Measurements from ENCODE around the gene AP2M1. TPM values are rescaled to one million over a fixed set of nuclear protein-coding genes. Genes with fewer than 3 reads are reported as not detected.

Gene AP2M1
- total RNA-seq, 1 donor, result 427 TPM

DNA sequence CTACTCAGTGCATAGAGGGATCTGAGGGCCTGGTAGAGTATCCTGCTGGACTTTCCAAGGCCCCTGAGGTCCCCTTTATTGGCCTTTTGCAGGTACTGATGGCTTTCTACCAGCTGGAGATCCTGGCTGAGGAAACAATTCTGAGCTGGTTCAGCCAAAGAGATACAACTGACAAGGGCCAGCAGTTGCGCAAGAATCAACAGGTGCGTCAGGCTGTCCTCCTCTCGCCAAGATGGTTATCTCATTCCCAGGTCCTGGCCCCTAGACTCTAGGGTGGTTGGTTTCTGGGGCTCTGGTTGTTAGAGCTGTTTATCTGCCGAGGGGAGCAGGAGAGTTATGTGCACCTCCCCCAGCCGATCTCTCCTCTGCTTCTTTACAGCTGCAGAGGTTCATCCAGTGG, 30.1 kb upstream of the AP2M1 start:
- Histone ChIP-seq H3K79me2 (ENCODE audit: insufficient read depth, low read length) (peaks cover 14% of the 10 kb centered on the region), H3K4me2 (ENCODE audit: insufficient read depth, low read length) (no peak overlapping the region), H3K27ac (ENCODE audit: low read depth, low read length) (no peak overlapping the region), H3K9me3 (ENCODE audit: low read depth, low read length) (no peaks in the 10 kb centered on the region), H3K4me1 (ENCODE audit: insufficient read depth, low read length) (no peaks in the 10 kb centered on the region), H4K20me1 (ENCODE audit: insufficient read depth, low read length) (peaks cover 3% of the 10 kb centered on the region), H3K4me3 (ENCODE audit: insufficient read depth, low read length) (no peak overlapping the region), H2AFZ (ENCODE audit: low read length) (no peak overlapping the region), H3K27me3 (ENCODE audit: insufficient read depth, low read length) (no peaks in the 10 kb centered on the region), H3K36me3 (ENCODE audit: insufficient read depth, low read length) (peaks cover 62% of the 10 kb centered on the region)
- no peak for DNase-seq (ENCODE audit: insufficient read length, low spot score, missing footprints)
- TF ChIP-seq, protein P1, sequence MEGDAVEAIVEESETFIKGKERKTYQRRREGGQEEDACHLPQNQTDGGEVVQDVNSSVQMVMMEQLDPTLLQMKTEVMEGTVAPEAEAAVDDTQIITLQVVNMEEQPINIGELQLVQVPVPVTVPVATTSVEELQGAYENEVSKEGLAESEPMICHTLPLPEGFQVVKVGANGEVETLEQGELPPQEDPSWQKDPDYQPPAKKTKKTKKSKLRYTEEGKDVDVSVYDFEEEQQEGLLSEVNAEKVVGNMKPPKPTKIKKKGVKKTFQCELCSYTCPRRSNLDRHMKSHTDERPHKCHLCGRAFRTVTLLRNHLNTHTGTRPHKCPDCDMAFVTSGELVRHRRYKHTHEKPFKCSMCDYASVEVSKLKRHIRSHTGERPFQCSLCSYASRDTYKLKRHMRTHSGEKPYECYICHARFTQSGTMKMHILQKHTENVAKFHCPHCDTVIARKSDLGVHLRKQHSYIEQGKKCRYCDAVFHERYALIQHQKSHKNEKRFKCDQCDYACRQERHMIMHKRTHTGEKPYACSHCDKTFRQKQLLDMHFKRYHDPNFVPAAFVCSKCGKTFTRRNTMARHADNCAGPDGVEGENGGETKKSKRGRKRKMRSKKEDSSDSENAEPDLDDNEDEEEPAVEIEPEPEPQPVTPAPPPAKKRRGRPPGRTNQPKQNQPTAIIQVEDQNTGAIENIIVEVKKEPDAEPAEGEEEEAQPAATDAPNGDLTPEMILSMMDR (IDR thresholded peaks at IDR 0.05; ENCODE audit: extremely low read depth, low read depth, low read length), result no peak

DNA sequence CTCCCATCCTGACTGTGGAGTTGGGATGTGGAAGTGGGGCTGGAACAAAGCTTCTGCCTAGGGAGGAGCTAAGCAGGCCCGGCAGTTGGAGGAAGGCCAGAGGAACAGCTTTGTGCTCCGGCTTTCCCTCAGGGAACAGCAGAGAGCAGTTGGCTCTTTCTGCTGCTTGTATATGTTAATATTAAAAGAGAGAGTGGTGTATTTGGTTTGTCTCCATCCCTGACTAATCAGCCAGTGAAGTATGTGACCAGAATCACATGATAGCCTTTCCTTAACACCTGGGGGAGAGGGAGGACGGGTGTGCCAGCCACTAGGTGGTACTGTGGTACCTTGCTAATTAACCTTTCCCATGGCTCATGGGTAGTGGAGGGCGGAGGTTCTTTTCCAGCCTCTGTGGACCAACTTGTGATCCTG, 29.5 kb upstream of the AP2M1 start:
- H3K4me2 ChIP-seq (ENCODE audit: insufficient read depth, low read length), result no peak overlapping the region
- TF ChIP-seq, protein P1 (IDR thresholded peaks at IDR 0.05; ENCODE audit: extremely low read depth, low read depth, low read length), result peak; percentile 43
- H3K79me2 ChIP-seq (ENCODE audit: insufficient read depth, low read length), result peaks cover 12% of the 10 kb centered on the region
- H3K36me3 ChIP-seq (ENCODE audit: insufficient read depth, low read length), result peaks cover 60% of the 10 kb centered on the region
- no peaks in the 10 kb centered on the region for H3K27me3 ChIP-seq (ENCODE audit: insufficient read depth, low read length)
- H3K4me1 ChIP-seq (ENCODE audit: insufficient read depth, low read length), result no peaks in the 10 kb centered on the region
- H3K9me3 ChIP-seq (ENCODE audit: low read depth, low read length), result no peaks in the 10 kb centered on the region
- no peak overlapping the region for H3K4me3 ChIP-seq (ENCODE audit: insufficient read depth, low read length)
- peaks cover 3% of the 10 kb centered on the region for H4K20me1 ChIP-seq (ENCODE audit: insufficient read depth, low read length)
- H3K27ac ChIP-seq (ENCODE audit: low read depth, low read length), result no peak overlapping the region
- H2AFZ ChIP-seq (ENCODE audit: low read length), result no peak overlapping the region
- peak; percentile 48 for DNase-seq (ENCODE audit: insufficient read length, low spot score, missing footprints)

DNA sequence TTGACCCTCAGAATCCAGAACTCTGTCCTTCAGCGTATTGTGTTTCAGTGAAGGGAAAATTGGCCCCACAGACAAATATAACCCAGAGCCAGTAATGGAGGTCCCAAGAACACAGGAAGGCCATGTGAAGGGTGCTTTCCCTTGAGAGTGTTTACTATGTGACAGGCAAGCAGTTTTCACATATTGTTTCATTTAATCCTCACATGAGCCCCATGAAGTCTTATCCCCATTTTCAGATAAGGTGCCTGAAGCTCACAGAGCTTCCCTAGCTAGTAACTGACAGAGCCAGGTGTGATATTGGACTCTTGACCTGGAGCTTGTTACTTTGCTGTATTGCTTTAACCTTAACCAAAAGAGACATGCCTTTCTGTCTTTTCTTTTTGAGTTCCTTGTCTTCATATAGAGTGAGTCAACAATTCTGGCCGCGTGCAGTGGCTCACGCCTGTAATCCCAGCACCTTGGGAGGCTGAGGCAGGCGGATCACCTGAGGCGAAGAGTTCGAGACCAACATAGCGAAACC, 28.8 kb upstream of the AP2M1 start:
- H3K36me3 ChIP-seq (ENCODE audit: insufficient read depth, low read length), result peaks cover 53% of the 10 kb centered on the region
- no peak overlapping the region for H3K27ac ChIP-seq (ENCODE audit: low read depth, low read length)
- H3K27me3 ChIP-seq (ENCODE audit: insufficient read depth, low read length), result no peaks in the 10 kb centered on the region
- H4K20me1 ChIP-seq (ENCODE audit: insufficient read depth, low read length), result peaks cover 3% of the 10 kb centered on the region
- TF ChIP-seq, protein P1 (IDR thresholded peaks at IDR 0.05; ENCODE audit: extremely low read depth, low read depth, low read length), result no peak
- no peaks in the 10 kb centered on the region for H3K9me3 ChIP-seq (ENCODE audit: low read depth, low read length)
- H3K4me2 ChIP-seq (ENCODE audit: insufficient read depth, low read length), result no peak overlapping the region
- peaks cover 5% of the 10 kb centered on the region for H3K79me2 ChIP-seq (ENCODE audit: insufficient read depth, low read length)
- no peaks in the 10 kb centered on the region for H3K4me1 ChIP-seq (ENCODE audit: insufficient read depth, low read length)
- no peak overlapping the region for H3K4me3 ChIP-seq (ENCODE audit: insufficient read depth, low read length)
- DNase-seq (ENCODE audit: insufficient read length, low spot score, missing footprints), result no peak
- no peak overlapping the region for H2AFZ ChIP-seq (ENCODE audit: low read length)

DNA sequence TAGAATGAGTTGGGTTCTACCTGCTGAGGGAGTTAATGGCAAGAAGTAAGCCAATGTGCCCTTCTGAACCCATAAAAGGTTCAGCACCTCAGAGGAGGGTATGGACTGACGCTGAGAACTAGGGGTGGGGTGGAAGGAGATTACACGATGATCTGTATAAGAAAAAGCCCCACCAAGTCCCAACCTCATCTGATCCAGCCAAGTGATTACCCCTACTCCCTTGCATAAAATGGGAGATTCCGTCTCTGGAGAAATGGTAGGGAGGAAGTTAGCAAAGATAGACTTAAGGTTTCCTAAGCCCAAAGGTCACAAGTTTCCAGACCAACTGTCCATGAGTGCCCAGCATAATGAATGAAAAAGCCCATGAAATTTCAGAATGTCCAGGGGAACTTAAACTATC, 26.6 kb upstream of the AP2M1 start:
- Histone ChIP-seq H3K4me1 (ENCODE audit: insufficient read depth, low read length) (no peaks in the 10 kb centered on the region), H3K79me2 (ENCODE audit: insufficient read depth, low read length) (no peaks in the 10 kb centered on the region), H3K4me2 (ENCODE audit: insufficient read depth, low read length) (no peak overlapping the region), H3K27ac (ENCODE audit: low read depth, low read length) (no peak overlapping the region), H4K20me1 (ENCODE audit: insufficient read depth, low read length) (peaks cover 3% of the 10 kb centered on the region), H3K4me3 (ENCODE audit: insufficient read depth, low read length) (no peak overlapping the region), H3K9me3 (ENCODE audit: low read depth, low read length) (no peaks in the 10 kb centered on the region), H3K36me3 (ENCODE audit: insufficient read depth, low read length) (peaks cover 30% of the 10 kb centered on the region), H3K27me3 (ENCODE audit: insufficient read depth, low read length) (no peaks in the 10 kb centered on the region), H2AFZ (ENCODE audit: low read length) (no peak overlapping the region)
- TF ChIP-seq, protein P1 (IDR thresholded peaks at IDR 0.05; ENCODE audit: extremely low read depth, low read depth, low read length), result no peak
- DNase-seq (ENCODE audit: insufficient read length, low spot score, missing footprints), result no peak

All from osteoblast (primary cell).